Endothelial cell of umbilical vein (primary cell): ENCODE measurements around the gene HDAC9. TPM values are rescaled to one million over a fixed set of nuclear protein-coding genes. Genes with fewer than 3 reads are reported as not detected.

Source experiments
- BruUV-seq: library from RNA; stranded (reverse); fragments of 400-500 nt; replicated peaks from 2 replicates; lab custom pipeline; 2021; lab: Mats Ljungman, UMichigan
- CTCF ChIA-PET: fragments of 300-600, 350-600 bp; sonication (Branson Sonifier 250); formaldehyde crosslinking; loops from one replicate; lab custom pipeline; 2021; ENCODE audit warnings: antibody characterized with exemption, inconsistent platforms; lab: Charles Lee
- POLR2A ChIA-PET: fragments of 300-600, 350-600 bp; sonication (Branson Sonifier 250); formaldehyde crosslinking; loops from one replicate; lab custom pipeline; 2021; ENCODE audit warnings: antibody characterized with exemption, inconsistent platforms; lab: Charles Lee
- DNase-seq: peaks from one replicate; pipeline ENCODE4 v3.0.0-alpha.2; 2011; ENCODE audit warnings: low read depth, low spot score
- FAIRE-seq: peaks from 2 replicates; lab custom pipeline; 2011; peaks lifted over from hg19 to GRCh38; lab: Jason Lieb, UNC
- H2AFZ ChIP-seq: 2 replicates; pipeline ENCODE4 v1.6.0; 2012; ENCODE audit warnings: low read depth, low read length, control low read depth, inconsistent platforms
- H3K27ac ChIP-seq: 2 replicates; pipeline ENCODE4 v1.5.1; 2011; ENCODE audit warnings: low read depth, mild to moderate bottlenecking, control low read depth, low read length, moderate library complexity; ENCODE audit not compliant: insufficient read depth
- H3K27me3 ChIP-seq, 2 experiments: 2 replicates each; pipeline versions ENCODE4 v1.6.0 to v1.6.1; 2011; ENCODE audit warnings: low read length in 2 of 2, mixed read lengths in 1 of 2; ENCODE audit not compliant: control insufficient read depth in 2 of 2, insufficient read depth in 2 of 2
- H3K36me3 ChIP-seq, 2 experiments: 2 replicates in 1 of 2; 3 replicates in 1 of 2; pipeline ENCODE4 v1.5.1; 2011; ENCODE audit warnings: low read length in 2 of 2, mild to moderate bottlenecking in 1 of 2, moderate library complexity in 1 of 2; ENCODE audit not compliant: control insufficient read depth in 2 of 2, insufficient read depth in 2 of 2; ENCODE audit errors: extremely low read depth in 1 of 2
- H3K4me1 ChIP-seq: 3 replicates; pipeline ENCODE4 v1.5.1; 2011; ENCODE audit warnings: mild to moderate bottlenecking, low read length; ENCODE audit not compliant: control insufficient read depth, insufficient read depth; ENCODE audit errors: extremely low read depth
- H3K4me2 ChIP-seq: 2 replicates; pipeline ENCODE4 v1.6.1; 2011; ENCODE audit warnings: low read length, control low read depth, mixed read lengths; ENCODE audit not compliant: insufficient read depth
- H3K4me3 ChIP-seq, 3 experiments: fragments of 200-600 bp in 1 of 3; sonication (generic), shearing (Covaris generic) in 1 of 3; replicated peaks in 1 of 3; 2 replicates each; pipeline ENCODE4 v1.5.1; 2011 to 2016; ENCODE audit warnings: control low read depth in 3 of 3, low read length in 3 of 3, mild to moderate bottlenecking in 2 of 3, inconsistent platforms in 1 of 3, low read depth in 1 of 3, moderate library complexity in 1 of 3; ENCODE audit not compliant: insufficient read depth in 1 of 3
- H3K79me2 ChIP-seq: 2 replicates; pipeline ENCODE4 v1.6.0; 2012; ENCODE audit warnings: low read length, inconsistent platforms; ENCODE audit not compliant: control insufficient read depth, insufficient read depth
- H3K9ac ChIP-seq: replicated peaks from 2 replicates; pipeline ENCODE3; 2011; ENCODE audit warnings: low read length, control low read depth; ENCODE audit not compliant: insufficient read depth; ENCODE audit errors: extremely low read depth
- H3K9me1 ChIP-seq: replicated peaks from 3 replicates; pipeline ENCODE4 v1.6.0; 2011; ENCODE audit warnings: mild to moderate bottlenecking, low read length; ENCODE audit not compliant: control insufficient read depth, insufficient read depth; ENCODE audit errors: extremely low read depth
- H3K9me3 ChIP-seq: replicated peaks from 2 replicates; pipeline ENCODE4 v1.5.1; 2012; ENCODE audit warnings: low read length, inconsistent platforms; ENCODE audit not compliant: control insufficient read depth, insufficient read depth
- H4K20me1 ChIP-seq: replicated peaks from 2 replicates; pipeline ENCODE3; 2011; ENCODE audit warnings: mild to moderate bottlenecking, low read length; ENCODE audit not compliant: control insufficient read depth, insufficient read depth; ENCODE audit errors: extremely low read depth
- CTCF ChIP-seq, 2 donors: IDR thresholded peaks; 1 replicate in 1 of 2; 2 replicates in 1 of 2; pipeline ENCODE4 v1.5.1; 2011; ENCODE audit warnings: low read length in 2 of 2, mild to moderate bottlenecking in 2 of 2, moderate library complexity in 2 of 2, control low read depth in 1 of 2, inconsistent platforms in 1 of 2, low read depth in 1 of 2; ENCODE audit not compliant: insufficient read depth in 1 of 2; ENCODE audit errors: extremely low read depth in 1 of 2
- EZH2 ChIP-seq: IDR thresholded peaks from 2 replicates; pipeline ENCODE4 v1.6.1; 2012; ENCODE audit warnings: borderline replicate concordance, low read depth, mild to moderate bottlenecking, moderate library complexity, low read length, inconsistent platforms; ENCODE audit not compliant: severe bottlenecking
- FOS ChIP-seq: IDR thresholded peaks from 2 replicates; pipeline ENCODE4 v1.6.1; 2011; ENCODE audit warnings: mild to moderate bottlenecking, low read length, moderate library complexity, borderline replicate concordance; ENCODE audit not compliant: insufficient read depth
- GATA2 ChIP-seq: IDR thresholded peaks from 2 replicates; pipeline ENCODE4 v1.7.0; 2011; ENCODE audit warnings: low read depth, mild to moderate bottlenecking, moderate library complexity, mixed read lengths, low read length; ENCODE audit not compliant: insufficient read length, insufficient read depth
- JUN ChIP-seq: IDR thresholded peaks from 2 replicates; pipeline ENCODE4 v1.6.1; 2011; ENCODE audit warnings: borderline replicate concordance, low read depth; ENCODE audit not compliant: insufficient read length, insufficient read depth
- MAX ChIP-seq: IDR thresholded peaks from 2 replicates; pipeline ENCODE4 v1.6.1; 2011; ENCODE audit not compliant: insufficient read depth, insufficient read length
- MYC ChIP-seq: IDR thresholded peaks from one replicate; pipeline ENCODE4 v1.6.1; 2011; ENCODE audit warnings: mild to moderate bottlenecking, low read depth, low read length
- POLR2A ChIP-seq: IDR thresholded peaks from 2 replicates; pipeline ENCODE4 v1.6.1; 2012; ENCODE audit warnings: low read depth, mild to moderate bottlenecking, control low read depth, low read length
- POLR2AphosphoS5 ChIP-seq: IDR thresholded peaks from 2 replicates; pipeline ENCODE4 v1.6.1; 2012; ENCODE audit warnings: low read depth, mild to moderate bottlenecking, control low read depth, low read length, moderate library complexity; ENCODE audit not compliant: insufficient read depth
- dilution Hi-C: fragments of 300-500 bp; cut with MboI; formaldehyde crosslinking; loops from one replicate; pipeline ENCODE4 v1.15.0; 2019; ENCODE audit warnings: low sequenced_read_pairs; ENCODE audit not compliant: extremely low pct_ligation_motif_present
- intact Hi-C: fragments of 100-400 bp; cut with micrococcal nuclease; formaldehyde crosslinking; loops from one replicate; pipeline ENCODE4 v1.10.0; 2022
- polyA plus RNA-seq, 4 experiments: library from polyadenylated mRNA; depleted of rRNA in 3 of 4; stranded (reverse) in 3 of 4; unstranded in 1 of 4; fragments of >200 nt; gene quantifications; 2 replicates each; pipeline versions ENCODE4 v1.2.1 to v1.2.3, GENCODE V29; 2011 to 2012; ENCODE audit warnings: missing spikeins in 1 of 4
- total RNA-seq: library from RNA; stranded (reverse); gene quantifications from 2 replicates; pipeline ENCODE4 v1.2.3, GENCODE V29; 2021

The HDAC9 gene
- total and polyA plus RNA-seq, 2 donors (not counting 3 experiments of a cell fraction or from before 2014, with no cell fraction given) = 1.8 to 11.6 TPM

DNA sequence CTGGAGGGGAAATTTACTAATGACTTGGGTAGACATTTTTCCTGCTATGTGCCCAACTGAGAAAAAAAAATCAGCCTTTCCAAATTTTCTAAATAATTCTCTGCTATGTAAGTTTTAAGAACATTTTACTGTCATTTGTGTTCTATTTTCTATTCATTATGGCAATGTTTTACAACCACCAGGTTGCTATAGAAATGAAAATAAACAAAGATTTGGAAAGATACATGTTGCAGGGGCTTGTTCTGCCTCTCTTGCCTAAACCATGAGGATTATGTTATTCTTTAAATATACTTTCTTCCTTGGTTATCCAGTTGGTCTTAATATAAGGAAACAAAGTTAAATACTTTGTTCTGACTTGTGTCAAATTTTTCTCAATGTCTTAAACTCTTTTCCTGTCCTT lies 364.7 kb downstream of the HDAC9 start:
- H3K9ac ChIP-seq = no peak overlapping the region
- no peaks in the 10 kb centered on the region for H3K36me3 ChIP-seq
- H3K9me1 ChIP-seq = no peaks in the 10 kb centered on the region
- H3K4me3 ChIP-seq = no peak overlapping the region
- no peak overlapping the region for H3K4me2 ChIP-seq
- no peak for FAIRE-seq
- intact Hi-C loops = no loop called here
- H3K9me3 ChIP-seq = no peaks in the 10 kb centered on the region
- no peak for DNase-seq
- dilution Hi-C loops = no loop called here
- H3K27ac ChIP-seq = no peak overlapping the region
- no peaks in the 10 kb centered on the region for H4K20me1 ChIP-seq
- no peaks in the 10 kb centered on the region for H3K4me1 ChIP-seq
- BruUV-seq = no TSS peak
- POLR2A ChIA-PET = no interaction called here
- H3K79me2 ChIP-seq = no peaks in the 10 kb centered on the region
- no peaks in the 10 kb centered on the region for H3K27me3 ChIP-seq
- CTCF ChIA-PET = no interaction called here
- H2AFZ ChIP-seq = no peak overlapping the region
- TF ChIP-seq GATA2 = no peak
- no peak for TF ChIP-seq FOS
- no peak for TF ChIP-seq POLR2A
- no peak for TF ChIP-seq MAX
- no peak for TF ChIP-seq JUN
- no peak for TF ChIP-seq CTCF (IDR thresholded peaks at IDR 0.05; ENCODE audit: extremely low read depth in 1 of 2, insufficient read depth in 1 of 2, low read depth in 1 of 2, low read length in 2 of 2)
- no peak for TF ChIP-seq POLR2AphosphoS5
- no peak for TF ChIP-seq EZH2
- TF ChIP-seq MYC = no peak
